ENCODE measurements around the gene ADORA2A. TPM values are rescaled to one million over a fixed set of nuclear protein-coding genes. Genes with fewer than 3 reads are reported as not detected.

Gene ADORA2A
- total RNA-seq, 1 donor from 2014 or later: not detected

DNA sequence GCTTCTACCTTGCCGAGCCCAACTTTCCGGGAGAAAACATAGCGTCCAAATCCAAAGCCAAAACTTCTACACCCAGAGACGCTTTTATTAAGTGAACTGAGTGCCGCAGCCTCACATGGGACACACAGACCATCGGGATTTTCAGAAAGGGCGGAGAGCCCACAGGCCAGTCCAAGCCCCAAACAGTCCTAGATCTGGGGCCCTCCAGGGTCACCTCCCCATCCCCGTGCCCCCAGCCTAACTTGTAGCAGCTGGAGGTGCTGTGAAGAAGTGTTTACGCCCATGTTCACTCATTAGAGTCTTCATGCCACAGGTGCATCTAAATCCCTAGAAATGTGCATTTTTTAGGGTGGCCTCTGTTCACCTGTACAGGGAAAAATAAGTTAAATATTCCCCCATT is 14.1 kb upstream of the ADORA2A start:
- DNase-seq (ENCODE audit: low read depth): no peak
- TF ChIP-seq, protein P1, sequence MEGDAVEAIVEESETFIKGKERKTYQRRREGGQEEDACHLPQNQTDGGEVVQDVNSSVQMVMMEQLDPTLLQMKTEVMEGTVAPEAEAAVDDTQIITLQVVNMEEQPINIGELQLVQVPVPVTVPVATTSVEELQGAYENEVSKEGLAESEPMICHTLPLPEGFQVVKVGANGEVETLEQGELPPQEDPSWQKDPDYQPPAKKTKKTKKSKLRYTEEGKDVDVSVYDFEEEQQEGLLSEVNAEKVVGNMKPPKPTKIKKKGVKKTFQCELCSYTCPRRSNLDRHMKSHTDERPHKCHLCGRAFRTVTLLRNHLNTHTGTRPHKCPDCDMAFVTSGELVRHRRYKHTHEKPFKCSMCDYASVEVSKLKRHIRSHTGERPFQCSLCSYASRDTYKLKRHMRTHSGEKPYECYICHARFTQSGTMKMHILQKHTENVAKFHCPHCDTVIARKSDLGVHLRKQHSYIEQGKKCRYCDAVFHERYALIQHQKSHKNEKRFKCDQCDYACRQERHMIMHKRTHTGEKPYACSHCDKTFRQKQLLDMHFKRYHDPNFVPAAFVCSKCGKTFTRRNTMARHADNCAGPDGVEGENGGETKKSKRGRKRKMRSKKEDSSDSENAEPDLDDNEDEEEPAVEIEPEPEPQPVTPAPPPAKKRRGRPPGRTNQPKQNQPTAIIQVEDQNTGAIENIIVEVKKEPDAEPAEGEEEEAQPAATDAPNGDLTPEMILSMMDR (conservative IDR thresholded peaks at IDR 0.05; ENCODE audit: low read depth, low read length): no peak

DNA sequence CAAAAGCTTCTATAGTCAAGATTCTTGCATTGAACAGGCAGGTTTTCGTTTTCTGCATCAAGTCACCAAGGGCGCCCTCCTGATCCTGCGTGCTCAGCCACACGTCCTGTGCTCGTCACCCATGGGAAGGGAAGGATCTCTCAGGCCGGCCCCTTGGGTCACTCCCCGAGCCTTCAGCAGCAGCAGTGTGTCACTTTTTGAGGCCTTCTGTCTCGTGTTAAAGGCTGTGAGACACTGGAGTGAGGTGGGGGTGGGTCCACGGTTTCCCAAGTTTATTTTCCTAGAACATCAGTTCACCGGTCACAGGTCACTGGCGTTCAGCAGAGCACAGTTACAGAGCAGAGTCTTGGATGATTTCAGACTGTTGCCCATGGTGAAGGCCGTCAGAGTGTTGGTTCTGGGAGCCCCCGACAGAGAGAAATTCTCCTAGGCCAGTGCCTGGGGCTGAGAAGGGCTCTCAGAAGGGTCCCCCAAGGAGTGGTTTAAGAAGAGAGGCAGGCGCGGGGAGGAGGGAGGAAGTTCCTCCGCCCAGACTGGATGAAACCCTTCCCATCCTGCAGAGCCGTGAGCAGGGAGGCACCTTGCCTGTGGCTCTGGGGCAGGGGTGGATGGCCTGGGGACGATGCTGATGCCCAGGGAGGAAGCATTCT is 13.5 kb upstream of the ADORA2A start:
- DNase-seq (ENCODE audit: low read depth): no peak
- TF ChIP-seq, protein P1 (conservative IDR thresholded peaks at IDR 0.05; ENCODE audit: low read depth, low read length): no peak

More for the DNA sequence above, 14.1 kb upstream of the ADORA2A start:
- no peak overlapping the region for H3K4me3 ChIP-seq (ENCODE audit: low read depth, low read length)

DNA sequence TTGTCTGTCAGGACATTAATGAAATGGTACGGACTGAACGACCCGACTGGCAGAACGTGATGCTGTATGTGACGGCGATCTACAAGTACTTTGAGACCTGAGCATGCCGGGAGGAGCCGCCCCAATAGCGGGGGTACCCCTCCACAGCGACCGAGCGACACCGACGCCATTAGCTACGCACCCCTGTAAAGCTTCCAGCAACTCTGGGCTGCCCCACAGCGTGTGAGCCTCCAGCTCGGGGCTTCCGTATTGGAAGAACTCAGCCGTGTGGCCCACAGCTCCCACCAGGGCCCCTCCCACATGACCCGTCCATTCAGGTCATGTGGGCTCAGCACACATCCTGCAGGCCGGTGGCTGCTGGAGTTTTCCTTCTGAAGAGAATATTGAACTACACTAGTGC is 12.9 kb upstream of the ADORA2A start:
- no peak overlapping the region for H3K4me3 ChIP-seq (ENCODE audit: low read depth, low read length)
- TF ChIP-seq, protein P1 (conservative IDR thresholded peaks at IDR 0.05; ENCODE audit: low read depth, low read length): no peak
- DNase-seq (ENCODE audit: low read depth): no peak

More for the DNA sequence above, 13.5 kb upstream of the ADORA2A start:
- H3K4me3 ChIP-seq (ENCODE audit: low read depth, low read length): no peak overlapping the region

DNA sequence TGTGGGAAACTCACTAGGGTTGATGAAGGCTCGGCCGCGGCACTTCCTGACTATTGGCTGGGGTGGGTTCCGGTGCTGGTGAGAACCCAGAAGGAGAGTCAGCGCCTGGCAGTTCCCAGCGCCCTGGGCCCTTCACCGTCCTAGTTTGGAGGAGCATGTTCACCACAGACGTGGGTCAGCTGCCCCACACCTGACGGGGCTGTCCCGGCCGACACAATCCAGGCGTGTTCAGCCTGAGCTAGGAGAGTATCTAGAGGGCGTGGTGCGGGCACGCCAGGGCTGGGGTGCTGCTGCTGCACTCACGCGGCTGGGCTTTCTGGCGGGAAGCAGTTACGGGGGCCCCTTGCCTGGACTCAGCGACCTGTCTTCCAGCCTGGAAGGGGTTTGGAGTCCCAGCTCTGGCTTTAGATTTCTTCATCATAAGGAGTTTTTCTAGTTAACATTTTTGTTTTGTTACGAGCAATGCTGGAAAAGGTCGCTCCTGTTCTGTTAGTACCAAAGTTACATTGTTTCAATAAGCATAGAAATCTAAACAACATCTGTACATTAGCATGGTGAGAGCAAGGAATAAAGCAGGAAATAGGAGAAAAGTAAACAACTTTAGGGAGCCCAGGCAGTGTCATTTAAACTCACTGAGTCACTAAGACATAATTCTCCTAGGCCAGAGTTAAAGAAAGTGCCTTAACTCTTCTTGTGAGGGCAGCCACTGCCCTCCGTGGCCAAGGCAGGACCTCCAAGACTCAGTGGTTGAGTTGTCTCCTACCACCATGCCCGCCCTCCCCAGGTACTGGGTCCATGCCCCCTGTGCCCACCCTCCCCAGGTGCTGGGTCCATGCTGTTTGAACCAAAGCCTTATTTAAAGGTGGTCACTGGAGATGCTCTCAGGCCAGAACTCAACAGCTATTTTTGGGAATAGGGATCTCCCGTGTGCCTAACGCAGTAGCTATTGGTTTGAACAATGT is 12.1 kb upstream of the ADORA2A start:
- DNase-seq (ENCODE audit: low read depth): no peak
- TF ChIP-seq, protein P1 (conservative IDR thresholded peaks at IDR 0.05; ENCODE audit: low read depth, low read length): no peak
- no peak overlapping the region for H3K4me3 ChIP-seq (ENCODE audit: low read depth, low read length)

DNA sequence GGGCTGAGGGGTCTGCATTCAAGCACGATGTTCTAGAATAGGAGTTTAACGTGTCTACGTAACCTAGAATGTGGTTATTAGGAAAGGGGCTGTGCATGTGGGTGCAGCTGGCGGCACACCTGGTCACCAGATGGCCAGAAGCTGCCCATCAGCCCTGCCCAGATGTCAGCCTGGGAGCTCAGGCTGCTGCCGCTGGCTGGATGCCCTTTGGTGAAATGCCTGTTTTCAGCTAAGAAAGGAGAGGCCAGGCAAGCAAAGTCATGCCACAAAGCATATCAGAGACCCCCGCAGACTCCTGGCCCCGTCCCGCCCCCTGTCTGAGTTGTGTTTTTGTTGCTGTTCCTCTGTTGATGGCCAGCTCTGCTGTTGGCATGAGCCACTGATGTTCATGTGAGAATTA is 11.3 kb upstream of the ADORA2A start:
- DNase-seq (ENCODE audit: low read depth): no peak
- H3K4me3 ChIP-seq (ENCODE audit: low read depth, low read length): no peak overlapping the region
- TF ChIP-seq, protein P1 (conservative IDR thresholded peaks at IDR 0.05; ENCODE audit: low read depth, low read length): no peak

DNA sequence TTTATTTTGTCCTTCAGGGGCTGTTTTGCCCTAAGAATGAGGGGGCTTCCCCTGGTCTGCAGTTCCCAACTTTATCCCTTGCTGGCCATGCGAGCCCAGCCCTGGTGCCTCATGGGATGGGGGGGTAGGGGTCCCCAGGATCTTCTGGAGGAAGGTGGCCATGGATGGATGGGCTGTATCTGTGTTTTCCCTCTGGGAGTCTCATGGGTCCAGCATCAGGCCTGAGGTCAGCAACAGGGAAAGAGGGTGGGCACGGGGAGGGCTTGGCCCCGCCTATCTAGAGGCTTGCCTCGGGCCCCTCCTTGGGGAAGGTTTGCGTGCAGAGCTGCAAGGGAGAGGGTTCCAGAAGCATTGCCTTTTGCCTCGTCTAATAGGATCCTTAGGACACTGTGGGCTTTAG is 10.8 kb upstream of the ADORA2A start:
- no peak for DNase-seq (ENCODE audit: low read depth)
- no peak overlapping the region for H3K4me3 ChIP-seq (ENCODE audit: low read depth, low read length)
- TF ChIP-seq, protein P1 (conservative IDR thresholded peaks at IDR 0.05; ENCODE audit: low read depth, low read length): no peak
